HEK293 (cell line): ENCODE measurements around the gene N4BP3.

Source experiments
- CTCF ChIA-PET: fragments of 350-600 bp; formaldehyde crosslinking; extraction: SDS; loops from one replicate; lab custom pipeline; 2021; ENCODE audit warnings: antibody characterized with exemption; lab: Yijun Ruan, JAX
- POLR2A ChIA-PET: fragments of 300-600 bp; formaldehyde crosslinking; extraction: SDS; loops from one replicate; lab custom pipeline; 2020; ENCODE audit warnings: antibody characterized with exemption, inconsistent platforms; lab: Yijun Ruan, JAX
- H3K27ac ChIP-seq: fragments of 200-500 bp; sonication (Bioruptor generic); 2 replicates; pipeline ENCODE4 v1.5.1; 2014; ENCODE audit warnings: low read depth, low read length, control low read depth, inconsistent platforms; ENCODE audit errors: extremely low read depth
- H3K36me3 ChIP-seq, 2 experiments: fragments of 200-500 bp in 1 of 2; sonication (Bioruptor generic) in 1 of 2; 1 replicate in 1 of 2; 2 replicates in 1 of 2; pipeline ENCODE4 v1.5.1; 2014 to 2017; ENCODE audit warnings: inconsistent platforms in 2 of 2, low read length in 2 of 2; ENCODE audit not compliant: control insufficient read depth in 2 of 2, insufficient read depth in 1 of 2
- H3K4me1 ChIP-seq: fragments of 200-500 bp; sonication (Bioruptor generic); 2 replicates; pipeline ENCODE4 v1.5.1; 2014; ENCODE audit warnings: mild to moderate bottlenecking, low read length, inconsistent platforms; ENCODE audit not compliant: control insufficient read depth, insufficient read depth
- H3K4me3 ChIP-seq: 2 replicates; pipeline ENCODE4 v1.5.1; 2011; ENCODE audit warnings: low read depth, mild to moderate bottlenecking, control low read depth, low read length, moderate library complexity
- H3K9me3 ChIP-seq: fragments of 200-500 bp; sonication (Bioruptor generic); 2 replicates; pipeline ENCODE4 v1.5.1; 2014; ENCODE audit warnings: low read depth, low read length, inconsistent platforms; ENCODE audit not compliant: control insufficient read depth, insufficient read depth
- EGR2 ChIP-seq: fragments of 450-650 bp; formaldehyde crosslinking; IDR thresholded peaks from 2 replicates; pipeline ENCODE4 v1.5.1; 2016; ENCODE audit warnings: low read depth, missing biosample characterization, missing genetic modification characterization
- HOXA7 ChIP-seq: sonication (generic); formaldehyde crosslinking; IDR thresholded peaks from 2 replicates; pipeline ENCODE4 v1.8.1; 2022; ENCODE audit warnings: missing genetic modification reagents, borderline replicate concordance
- HOXC10 ChIP-seq: sonication (generic); formaldehyde crosslinking; IDR thresholded peaks from 2 replicates; pipeline ENCODE4 v1.8.1; 2023; ENCODE audit warnings: mild to moderate bottlenecking, missing genetic modification reagents
- KLF16 ChIP-seq: fragments of 450-650 bp; formaldehyde crosslinking; IDR thresholded peaks from 2 replicates; pipeline ENCODE4 v1.5.1; 2017; ENCODE audit warnings: missing biosample characterization, missing genetic modification characterization
- SP2 ChIP-seq: fragments of 450-650 bp; formaldehyde crosslinking; IDR thresholded peaks from 2 replicates; pipeline ENCODE4 v1.5.1; 2016; ENCODE audit warnings: missing biosample characterization, missing genetic modification characterization
- WT1 ChIP-seq: fragments of 450-650 bp; formaldehyde crosslinking; IDR thresholded peaks from 2 replicates; pipeline ENCODE4 v1.5.1; 2016; ENCODE audit warnings: missing biosample characterization, missing genetic modification characterization
- ZBTB1 ChIP-seq: fragments of 450-650 bp; formaldehyde crosslinking; IDR thresholded peaks from 2 replicates; pipeline ENCODE4 v1.5.1; 2016; ENCODE audit warnings: missing biosample characterization, missing genetic modification characterization
- ZFHX2 ChIP-seq: fragments of 450-650 bp; formaldehyde crosslinking; conservative IDR thresholded peaks from 2 replicates; pipeline ENCODE4 v1.5.1; 2016; ENCODE audit warnings: missing biosample characterization, missing genetic modification characterization
- ZNF133 ChIP-seq: fragments of 450-650 bp; formaldehyde crosslinking; IDR thresholded peaks from 2 replicates; pipeline ENCODE4 v1.5.1; 2016; ENCODE audit warnings: missing biosample characterization, missing genetic modification characterization
- ZNF596 ChIP-seq: fragments of 450-650 bp; IDR thresholded peaks from 2 replicates; pipeline ENCODE4 v1.5.0; 2018; ENCODE audit warnings: missing biosample characterization, mild to moderate bottlenecking, missing genetic modification characterization, moderate library complexity
- ZNF664 ChIP-seq: fragments of 450-650 bp; formaldehyde crosslinking; IDR thresholded peaks from 2 replicates; pipeline ENCODE4 v1.5.1; 2016; ENCODE audit warnings: missing biosample characterization, missing genetic modification characterization
- ZNF670 ChIP-seq: fragments of 450-650 bp; formaldehyde crosslinking; IDR thresholded peaks from 2 replicates; pipeline ENCODE4 v1.5.1; 2016; ENCODE audit warnings: missing biosample characterization, missing genetic modification characterization, low read depth
- ZNF76 ChIP-seq: fragments of 450-650 bp; formaldehyde crosslinking; IDR thresholded peaks from 2 replicates; pipeline ENCODE4; 2016; ENCODE audit warnings: low read depth, missing biosample characterization, missing genetic modification characterization, borderline replicate concordance
- ZSCAN30 ChIP-seq: fragments of 450-650 bp; IDR thresholded peaks from 2 replicates; pipeline ENCODE4 v1.5.1; 2018; ENCODE audit warnings: missing biosample characterization, mild to moderate bottlenecking, missing genetic modification characterization, moderate library complexity
- TF ChIP-seq, protein P1 (sequence below): fragments of 450-650 bp; formaldehyde crosslinking; IDR thresholded peaks from 2 replicates; pipeline ENCODE4 v1.5.1; 2016; ENCODE audit warnings: missing biosample characterization, missing genetic modification characterization
- TF ChIP-seq, protein P2 (sequence below): fragments of 450-650 bp; formaldehyde crosslinking; IDR thresholded peaks from 2 replicates; pipeline ENCODE4 v1.5.1; 2016; ENCODE audit warnings: missing biosample characterization, missing genetic modification characterization, borderline replicate concordance

Gene N4BP3

DNA sequence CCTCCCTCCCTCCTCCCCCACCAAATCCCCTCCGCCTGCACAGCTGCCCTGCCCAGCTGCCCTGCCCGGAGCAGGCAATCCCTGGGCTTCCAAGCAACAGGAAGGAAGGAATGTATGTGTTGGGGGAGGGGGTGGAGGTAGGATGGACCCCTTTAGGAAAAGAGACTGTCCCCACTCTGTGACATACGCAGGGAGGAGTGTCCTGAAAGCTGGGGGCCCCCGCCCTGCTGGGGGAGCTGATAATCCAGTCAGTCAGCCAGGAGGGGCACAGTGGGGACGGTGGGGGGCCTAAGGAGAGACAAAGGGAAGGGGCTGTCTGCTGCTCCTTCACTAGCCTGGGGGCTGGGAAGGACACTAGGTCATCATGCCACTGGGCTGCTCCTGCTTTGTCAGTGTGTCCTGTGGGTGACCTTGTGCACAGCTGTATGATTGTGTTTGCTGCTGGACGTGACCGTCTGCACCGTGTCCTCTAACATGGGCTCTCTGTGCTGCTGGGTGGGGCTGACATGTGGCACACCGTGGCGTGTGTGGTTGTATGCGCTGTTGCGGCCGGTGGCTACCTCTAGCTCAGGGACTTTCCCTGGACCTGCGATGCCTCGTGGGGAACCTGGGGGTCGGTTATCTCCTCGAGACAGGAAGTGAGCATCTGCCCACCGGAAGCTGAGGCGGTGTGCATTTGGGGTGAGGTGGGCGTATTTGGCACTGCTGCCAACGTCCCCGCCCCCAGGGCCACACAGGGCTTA is 3.0 kb downstream of the N4BP3 start (continued):
- TF ChIP-seq, protein P1, sequence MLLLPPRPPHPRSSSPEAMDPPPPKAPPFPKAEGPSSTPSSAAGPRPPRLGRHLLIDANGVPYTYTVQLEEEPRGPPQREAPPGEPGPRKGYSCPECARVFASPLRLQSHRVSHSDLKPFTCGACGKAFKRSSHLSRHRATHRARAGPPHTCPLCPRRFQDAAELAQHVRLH (tag by site-specific recombination), result no peak
- no peak for TF ChIP-seq ZBTB1 (tag by site-specific recombination)
- TF ChIP-seq ZNF670 (tag by site-specific recombination), result no peak
- peak; percentile 85 for TF ChIP-seq EGR2
- TF ChIP-seq KLF16 (tag by site-specific recombination), result no peak
- no peak for TF ChIP-seq ZNF76 (tag by site-specific recombination)
- no peak for TF ChIP-seq ZSCAN30 (tag by site-specific recombination)
- TF ChIP-seq ZNF664 (tag by site-specific recombination), result no peak
- no peak for TF ChIP-seq ZNF596
- 0 out of 2 replicates have a peak, but pooled peaks have one; percentile 6 for TF ChIP-seq SP2
- TF ChIP-seq ZNF133 (tag by site-specific recombination), result no peak
- TF ChIP-seq, protein P2, sequence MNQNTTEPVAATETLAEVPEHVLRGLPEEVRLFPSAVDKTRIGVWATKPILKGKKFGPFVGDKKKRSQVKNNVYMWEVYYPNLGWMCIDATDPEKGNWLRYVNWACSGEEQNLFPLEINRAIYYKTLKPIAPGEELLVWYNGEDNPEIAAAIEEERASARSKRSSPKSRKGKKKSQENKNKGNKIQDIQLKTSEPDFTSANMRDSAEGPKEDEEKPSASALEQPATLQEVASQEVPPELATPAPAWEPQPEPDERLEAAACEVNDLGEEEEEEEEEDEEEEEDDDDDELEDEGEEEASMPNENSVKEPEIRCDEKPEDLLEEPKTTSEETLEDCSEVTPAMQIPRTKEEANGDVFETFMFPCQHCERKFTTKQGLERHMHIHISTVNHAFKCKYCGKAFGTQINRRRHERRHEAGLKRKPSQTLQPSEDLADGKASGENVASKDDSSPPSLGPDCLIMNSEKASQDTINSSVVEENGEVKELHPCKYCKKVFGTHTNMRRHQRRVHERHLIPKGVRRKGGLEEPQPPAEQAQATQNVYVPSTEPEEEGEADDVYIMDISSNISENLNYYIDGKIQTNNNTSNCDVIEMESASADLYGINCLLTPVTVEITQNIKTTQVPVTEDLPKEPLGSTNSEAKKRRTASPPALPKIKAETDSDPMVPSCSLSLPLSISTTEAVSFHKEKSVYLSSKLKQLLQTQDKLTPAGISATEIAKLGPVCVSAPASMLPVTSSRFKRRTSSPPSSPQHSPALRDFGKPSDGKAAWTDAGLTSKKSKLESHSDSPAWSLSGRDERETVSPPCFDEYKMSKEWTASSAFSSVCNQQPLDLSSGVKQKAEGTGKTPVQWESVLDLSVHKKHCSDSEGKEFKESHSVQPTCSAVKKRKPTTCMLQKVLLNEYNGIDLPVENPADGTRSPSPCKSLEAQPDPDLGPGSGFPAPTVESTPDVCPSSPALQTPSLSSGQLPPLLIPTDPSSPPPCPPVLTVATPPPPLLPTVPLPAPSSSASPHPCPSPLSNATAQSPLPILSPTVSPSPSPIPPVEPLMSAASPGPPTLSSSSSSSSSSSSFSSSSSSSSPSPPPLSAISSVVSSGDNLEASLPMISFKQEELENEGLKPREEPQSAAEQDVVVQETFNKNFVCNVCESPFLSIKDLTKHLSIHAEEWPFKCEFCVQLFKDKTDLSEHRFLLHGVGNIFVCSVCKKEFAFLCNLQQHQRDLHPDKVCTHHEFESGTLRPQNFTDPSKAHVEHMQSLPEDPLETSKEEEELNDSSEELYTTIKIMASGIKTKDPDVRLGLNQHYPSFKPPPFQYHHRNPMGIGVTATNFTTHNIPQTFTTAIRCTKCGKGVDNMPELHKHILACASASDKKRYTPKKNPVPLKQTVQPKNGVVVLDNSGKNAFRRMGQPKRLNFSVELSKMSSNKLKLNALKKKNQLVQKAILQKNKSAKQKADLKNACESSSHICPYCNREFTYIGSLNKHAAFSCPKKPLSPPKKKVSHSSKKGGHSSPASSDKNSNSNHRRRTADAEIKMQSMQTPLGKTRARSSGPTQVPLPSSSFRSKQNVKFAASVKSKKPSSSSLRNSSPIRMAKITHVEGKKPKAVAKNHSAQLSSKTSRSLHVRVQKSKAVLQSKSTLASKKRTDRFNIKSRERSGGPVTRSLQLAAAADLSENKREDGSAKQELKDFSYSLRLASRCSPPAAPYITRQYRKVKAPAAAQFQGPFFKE (tag by site-specific recombination), result no peak

DNA sequence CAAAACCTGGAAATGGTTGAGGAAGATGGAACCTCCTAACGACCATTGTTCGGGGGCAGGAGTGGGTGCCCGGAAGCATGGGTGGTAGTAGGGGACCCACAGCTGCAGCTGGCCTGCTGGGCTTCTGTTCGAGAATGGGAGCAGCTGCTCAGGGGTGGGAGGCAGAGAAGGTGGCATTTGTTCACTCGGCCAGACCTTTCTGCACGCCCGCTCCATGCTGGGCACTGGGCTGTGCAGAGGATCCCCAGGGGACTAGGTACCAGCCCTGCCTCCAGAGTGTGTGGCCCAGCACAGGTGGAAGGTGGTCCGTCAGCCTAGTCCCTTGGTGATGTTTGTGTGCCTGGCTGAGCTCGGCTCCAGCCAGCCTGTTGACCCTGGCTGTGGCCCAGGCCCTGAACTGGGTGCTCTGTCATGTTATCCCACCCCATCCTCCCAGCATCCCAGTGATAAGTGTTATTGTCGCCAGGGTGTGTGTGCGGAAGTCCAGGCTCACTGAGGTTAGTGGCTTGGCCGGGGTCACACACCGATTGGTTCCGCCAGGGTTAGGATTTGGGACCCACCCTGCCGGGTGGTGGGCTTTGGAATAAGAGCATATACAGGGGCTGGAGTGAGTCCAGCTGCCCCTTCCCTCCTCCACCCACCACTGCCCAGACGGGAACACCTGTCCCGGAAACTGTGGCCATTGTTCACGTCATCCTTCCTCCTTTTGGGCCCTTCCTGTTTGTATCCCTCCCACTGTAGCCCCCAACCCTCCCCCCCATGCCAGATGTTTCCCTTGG is 4.8 kb downstream of the N4BP3 start:
- 0 out of 2 replicates have a peak, but pooled peaks cover 2% of the 10 kb centered on the region for H3K4me1 ChIP-seq
- TF ChIP-seq HOXA7 (no peak), EGR2 (0 out of 2 replicates have a peak, but pooled peaks have one; percentile 7), HOXC10 (CRISPR knock-in tag) (no peak), WT1 (tag by site-specific recombination) (no peak), ZFHX2 (tag by site-specific recombination) (0 out of 2 replicates have a peak, but pooled peaks have one; percentile 7)
- CTCF ChIA-PET, result no interaction called here

More for the DNA sequence above, 4.8 kb downstream of the N4BP3 start:
- POLR2A ChIA-PET, result no interaction called here
- no peaks in the 10 kb centered on the region for H3K9me3 ChIP-seq
- H3K4me3 ChIP-seq, result no peak overlapping the region
- no peak overlapping the region for H3K27ac ChIP-seq
- H3K36me3 ChIP-seq, result peaks cover 0 to 10% of the 10 kb centered on the region in 2 experiments; a peak in 1 of 3 replicates
